HEK293 (cell line): ENCODE measurements around the gene PID1.

ENCODE experiments used
- CTCF ChIA-PET: fragments of 350-600 bp; formaldehyde crosslinking; extraction: SDS; loops from one replicate; lab custom pipeline; 2021; ENCODE audit warnings: antibody characterized with exemption; lab: Yijun Ruan, JAX
- POLR2A ChIA-PET: fragments of 300-600 bp; formaldehyde crosslinking; extraction: SDS; loops from one replicate; lab custom pipeline; 2020; ENCODE audit warnings: antibody characterized with exemption, inconsistent platforms; lab: Yijun Ruan, JAX
- H3K27ac ChIP-seq: fragments of 200-500 bp; sonication (Bioruptor generic); 2 replicates; pipeline ENCODE4 v1.5.1; 2014; ENCODE audit warnings: low read depth, low read length, control low read depth, inconsistent platforms; ENCODE audit errors: extremely low read depth
- H3K36me3 ChIP-seq, 2 experiments: fragments of 200-500 bp in 1 of 2; sonication (Bioruptor generic) in 1 of 2; 1 replicate in 1 of 2; 2 replicates in 1 of 2; pipeline ENCODE4 v1.5.1; 2014 to 2017; ENCODE audit warnings: inconsistent platforms in 2 of 2, low read length in 2 of 2; ENCODE audit not compliant: control insufficient read depth in 2 of 2, insufficient read depth in 1 of 2
- H3K4me1 ChIP-seq: fragments of 200-500 bp; sonication (Bioruptor generic); 2 replicates; pipeline ENCODE4 v1.5.1; 2014; ENCODE audit warnings: mild to moderate bottlenecking, low read length, inconsistent platforms; ENCODE audit not compliant: control insufficient read depth, insufficient read depth
- H3K4me3 ChIP-seq: 2 replicates; pipeline ENCODE4 v1.5.1; 2011; ENCODE audit warnings: low read depth, mild to moderate bottlenecking, control low read depth, low read length, moderate library complexity
- H3K9me3 ChIP-seq: fragments of 200-500 bp; sonication (Bioruptor generic); 2 replicates; pipeline ENCODE4 v1.5.1; 2014; ENCODE audit warnings: low read depth, low read length, inconsistent platforms; ENCODE audit not compliant: control insufficient read depth, insufficient read depth
- GLIS2 ChIP-seq: fragments of 450-650 bp; formaldehyde crosslinking; IDR thresholded peaks from 2 replicates; pipeline ENCODE4 v1.5.1; 2016; ENCODE audit warnings: missing biosample characterization, missing genetic modification characterization
- SP3 ChIP-seq: fragments of 450-650 bp; formaldehyde crosslinking; IDR thresholded peaks from 2 replicates; pipeline ENCODE4 v1.5.1; 2016; ENCODE audit warnings: missing biosample characterization, missing genetic modification characterization
- ZBTB21 ChIP-seq: fragments of 450-650 bp; formaldehyde crosslinking; IDR thresholded peaks from 2 replicates; pipeline ENCODE4 v1.5.1; 2017; ENCODE audit warnings: missing biosample characterization, missing genetic modification characterization
- ZBTB7A ChIP-seq: fragments of 450-650 bp; formaldehyde crosslinking; IDR thresholded peaks from 2 replicates; pipeline ENCODE4 v1.5.1; 2016; ENCODE audit warnings: low read depth, missing biosample characterization, missing genetic modification characterization
- ZBTB8A ChIP-seq: fragments of 450-650 bp; formaldehyde crosslinking; IDR thresholded peaks from 2 replicates; pipeline ENCODE4 v1.5.1; 2016; ENCODE audit warnings: missing biosample characterization, missing genetic modification characterization
- ZIC2 ChIP-seq: fragments of 450-650 bp; formaldehyde crosslinking; IDR thresholded peaks from 2 replicates; pipeline ENCODE4 v1.5.1; 2016; ENCODE audit warnings: missing biosample characterization, missing genetic modification characterization
- ZNF623 ChIP-seq: fragments of 450-650 bp; formaldehyde crosslinking; IDR thresholded peaks from 2 replicates; pipeline ENCODE4 v1.5.1; 2016; ENCODE audit warnings: missing biosample characterization, missing genetic modification characterization
- ZNF777 ChIP-seq: fragments of 450-650 bp; formaldehyde crosslinking; IDR thresholded peaks from 2 replicates; pipeline ENCODE4 v1.5.1; 2017; ENCODE audit warnings: missing biosample characterization, missing genetic modification characterization, borderline replicate concordance
- TF ChIP-seq, protein P1 (sequence below): fragments of 450-650 bp; formaldehyde crosslinking; IDR thresholded peaks from 2 replicates; pipeline ENCODE4 v1.5.1; 2016; ENCODE audit warnings: missing biosample characterization, missing genetic modification characterization
- TF ChIP-seq, protein P2 (sequence below): fragments of 450-650 bp; formaldehyde crosslinking; IDR thresholded peaks from 2 replicates; pipeline ENCODE4 v1.5.1; 2016; ENCODE audit warnings: missing biosample characterization, missing genetic modification characterization
- TF ChIP-seq, protein P3 (sequence below): fragments of 450-650 bp; formaldehyde crosslinking; IDR thresholded peaks from 2 replicates; pipeline ENCODE4 v1.5.1; 2017; ENCODE audit warnings: missing biosample characterization, missing genetic modification characterization
- TF ChIP-seq, protein P4 (sequence below): fragments of 450-650 bp; formaldehyde crosslinking; IDR thresholded peaks from 2 replicates; pipeline ENCODE4 v1.5.1; 2016; ENCODE audit warnings: missing biosample characterization, missing genetic modification characterization
- TF ChIP-seq, protein P5 (sequence below): fragments of 450-650 bp; formaldehyde crosslinking; IDR thresholded peaks from 2 replicates; pipeline ENCODE4 v1.5.1; 2016; ENCODE audit warnings: missing biosample characterization, missing genetic modification characterization
- TF ChIP-seq, protein P6 (sequence below): fragments of 450-650 bp; formaldehyde crosslinking; IDR thresholded peaks from 2 replicates; pipeline ENCODE4 v1.5.1; 2016; ENCODE audit warnings: missing biosample characterization, missing genetic modification characterization, low read depth

PID1 gene

DNA sequence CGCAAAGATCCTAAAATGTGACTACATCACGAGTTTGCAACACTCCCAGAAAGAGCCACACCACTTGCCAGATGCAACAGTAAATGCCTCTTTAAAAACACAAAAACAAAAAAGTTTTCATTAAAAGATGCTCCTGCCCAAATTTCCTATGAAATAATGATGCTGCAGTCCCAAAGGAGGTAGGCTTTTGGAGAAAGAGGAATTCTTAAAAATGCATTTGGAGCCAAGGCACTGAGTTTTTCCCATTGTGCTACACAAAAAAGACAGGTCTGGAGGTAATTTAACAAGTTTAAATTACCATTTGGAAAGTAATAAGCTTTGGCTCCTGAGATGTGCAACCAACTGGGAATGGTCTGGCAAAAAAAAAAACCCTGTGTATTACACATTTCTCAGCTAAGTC, 145.0 kb downstream of the PID1 start:
- Histone ChIP-seq H3K4me1 (no peaks in the 10 kb centered on the region), H3K4me3 (no peak overlapping the region), H3K27ac (no peak overlapping the region), H3K36me3 (no peaks in the 10 kb centered on the region), H3K9me3 (no peaks in the 10 kb centered on the region)
- ChIA-PET CTCF (interaction anchor here (0.5 kb wide), 1 partner anchor 8 kb away, joined by 3 read pairs; no protein-coding TSS in a partner anchor), POLR2A (no interaction called here)
- TF ChIP-seq GLIS2 (tag by site-specific recombination) (no peak), ZBTB7A (tag by site-specific recombination) (no peak)
- TF ChIP-seq, protein P1, sequence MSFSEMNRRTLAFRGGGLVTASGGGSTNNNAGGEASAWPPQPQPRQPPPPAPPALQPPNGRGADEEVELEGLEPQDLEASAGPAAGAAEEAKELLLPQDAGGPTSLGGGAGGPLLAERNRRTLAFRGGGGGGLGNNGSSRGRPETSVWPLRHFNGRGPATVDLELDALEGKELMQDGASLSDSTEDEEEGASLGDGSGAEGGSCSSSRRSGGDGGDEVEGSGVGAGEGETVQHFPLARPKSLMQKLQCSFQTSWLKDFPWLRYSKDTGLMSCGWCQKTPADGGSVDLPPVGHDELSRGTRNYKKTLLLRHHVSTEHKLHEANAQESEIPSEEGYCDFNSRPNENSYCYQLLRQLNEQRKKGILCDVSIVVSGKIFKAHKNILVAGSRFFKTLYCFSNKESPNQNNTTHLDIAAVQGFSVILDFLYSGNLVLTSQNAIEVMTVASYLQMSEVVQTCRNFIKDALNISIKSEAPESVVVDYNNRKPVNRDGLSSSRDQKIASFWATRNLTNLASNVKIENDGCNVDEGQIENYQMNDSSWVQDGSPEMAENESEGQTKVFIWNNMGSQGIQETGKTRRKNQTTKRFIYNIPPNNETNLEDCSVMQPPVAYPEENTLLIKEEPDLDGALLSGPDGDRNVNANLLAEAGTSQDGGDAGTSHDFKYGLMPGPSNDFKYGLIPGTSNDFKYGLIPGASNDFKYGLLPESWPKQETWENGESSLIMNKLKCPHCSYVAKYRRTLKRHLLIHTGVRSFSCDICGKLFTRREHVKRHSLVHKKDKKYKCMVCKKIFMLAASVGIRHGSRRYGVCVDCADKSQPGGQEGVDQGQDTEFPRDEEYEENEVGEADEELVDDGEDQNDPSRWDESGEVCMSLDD, result no peak
- TF ChIP-seq, protein P2, sequence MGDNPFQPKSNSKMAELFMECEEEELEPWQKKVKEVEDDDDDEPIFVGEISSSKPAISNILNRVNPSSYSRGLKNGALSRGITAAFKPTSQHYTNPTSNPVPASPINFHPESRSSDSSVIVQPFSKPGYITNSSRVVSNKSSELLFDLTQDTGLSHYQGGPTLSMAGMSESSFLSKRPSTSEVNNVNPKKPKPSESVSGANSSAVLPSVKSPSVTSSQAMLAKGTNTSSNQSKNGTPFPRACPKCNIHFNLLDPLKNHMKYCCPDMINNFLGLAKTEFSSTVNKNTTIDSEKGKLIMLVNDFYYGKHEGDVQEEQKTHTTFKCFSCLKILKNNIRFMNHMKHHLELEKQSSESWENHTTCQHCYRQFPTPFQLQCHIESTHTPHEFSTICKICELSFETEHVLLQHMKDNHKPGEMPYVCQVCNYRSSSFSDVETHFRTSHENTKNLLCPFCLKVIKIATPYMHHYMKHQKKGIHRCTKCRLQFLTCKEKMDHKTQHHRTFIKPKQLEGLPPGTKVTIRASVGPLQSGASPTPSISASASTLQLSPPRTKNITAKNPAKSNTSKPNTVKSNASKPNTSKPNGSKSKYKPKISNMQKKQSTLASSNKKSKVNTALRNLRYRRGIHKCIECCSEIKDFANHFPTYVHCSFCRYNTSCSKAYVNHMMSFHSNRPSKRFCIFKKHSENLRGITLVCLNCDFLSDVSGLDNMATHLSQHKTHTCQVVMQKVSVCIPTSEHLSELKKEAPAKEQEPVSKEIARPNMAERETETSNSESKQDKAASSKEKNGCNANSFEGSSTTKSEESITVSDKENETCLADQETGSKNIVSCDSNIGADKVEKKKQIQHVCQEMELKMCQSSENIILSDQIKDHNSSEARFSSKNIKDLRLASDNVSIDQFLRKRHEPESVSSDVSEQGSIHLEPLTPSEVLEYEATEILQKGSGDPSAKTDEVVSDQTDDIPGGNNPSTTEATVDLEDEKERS (tag by site-specific recombination), result no peak

DNA sequence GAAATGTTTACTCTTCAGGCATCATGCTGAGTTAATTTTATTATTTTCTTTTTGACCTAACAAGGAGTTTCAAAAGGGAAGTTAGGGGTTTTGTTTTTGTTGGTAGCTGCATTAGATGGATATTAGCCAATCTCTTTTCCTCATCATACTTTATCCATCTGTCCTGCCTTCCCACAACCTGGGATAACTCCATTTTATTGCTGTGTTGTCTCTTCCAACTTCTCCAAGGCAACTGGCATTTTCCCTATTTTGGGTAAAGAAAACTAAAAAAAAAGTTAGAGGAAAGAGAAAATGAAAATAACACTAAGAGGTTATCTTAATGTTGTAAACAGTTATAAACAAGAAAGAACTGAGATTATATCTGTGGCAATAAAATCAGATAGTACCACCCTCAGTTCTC, 147.0 kb downstream of the PID1 start:
- H3K36me3 ChIP-seq, result no peaks in the 10 kb centered on the region
- no peaks in the 10 kb centered on the region for H3K4me1 ChIP-seq
- POLR2A ChIA-PET, result no interaction called here
- no peak overlapping the region for H3K27ac ChIP-seq
- no peaks in the 10 kb centered on the region for H3K9me3 ChIP-seq
- CTCF ChIA-PET, result interaction anchor here (0.7 kb wide), 1 partner anchor 573 kb away, joined by 4 read pairs; no protein-coding TSS in a partner anchor
- no peak overlapping the region for H3K4me3 ChIP-seq
- TF ChIP-seq ZNF777, result no peak

DNA sequence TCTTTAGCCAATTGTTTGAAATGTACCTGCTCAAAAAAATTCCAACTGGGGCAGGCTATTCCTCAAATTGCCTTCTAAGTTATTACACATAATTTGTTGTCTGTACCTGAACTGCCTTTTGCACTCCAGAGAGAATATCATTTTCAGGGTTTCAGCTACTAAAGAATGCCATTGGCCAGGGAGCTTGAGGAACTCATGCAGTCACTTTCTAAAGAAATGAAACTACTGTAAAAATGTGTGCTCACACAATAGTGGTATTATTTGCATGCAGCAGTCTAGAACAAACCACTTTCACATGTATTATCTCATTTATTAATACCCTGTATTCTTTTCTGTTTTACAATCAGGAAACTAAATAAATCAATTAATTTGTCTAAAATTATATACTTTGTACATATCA, 152.2 kb downstream of the PID1 start:
- TF ChIP-seq, protein P3, sequence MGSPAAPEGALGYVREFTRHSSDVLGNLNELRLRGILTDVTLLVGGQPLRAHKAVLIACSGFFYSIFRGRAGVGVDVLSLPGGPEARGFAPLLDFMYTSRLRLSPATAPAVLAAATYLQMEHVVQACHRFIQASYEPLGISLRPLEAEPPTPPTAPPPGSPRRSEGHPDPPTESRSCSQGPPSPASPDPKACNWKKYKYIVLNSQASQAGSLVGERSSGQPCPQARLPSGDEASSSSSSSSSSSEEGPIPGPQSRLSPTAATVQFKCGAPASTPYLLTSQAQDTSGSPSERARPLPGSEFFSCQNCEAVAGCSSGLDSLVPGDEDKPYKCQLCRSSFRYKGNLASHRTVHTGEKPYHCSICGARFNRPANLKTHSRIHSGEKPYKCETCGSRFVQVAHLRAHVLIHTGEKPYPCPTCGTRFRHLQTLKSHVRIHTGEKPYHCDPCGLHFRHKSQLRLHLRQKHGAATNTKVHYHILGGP (tag by site-specific recombination), result no peak
- TF ChIP-seq, protein P4, sequence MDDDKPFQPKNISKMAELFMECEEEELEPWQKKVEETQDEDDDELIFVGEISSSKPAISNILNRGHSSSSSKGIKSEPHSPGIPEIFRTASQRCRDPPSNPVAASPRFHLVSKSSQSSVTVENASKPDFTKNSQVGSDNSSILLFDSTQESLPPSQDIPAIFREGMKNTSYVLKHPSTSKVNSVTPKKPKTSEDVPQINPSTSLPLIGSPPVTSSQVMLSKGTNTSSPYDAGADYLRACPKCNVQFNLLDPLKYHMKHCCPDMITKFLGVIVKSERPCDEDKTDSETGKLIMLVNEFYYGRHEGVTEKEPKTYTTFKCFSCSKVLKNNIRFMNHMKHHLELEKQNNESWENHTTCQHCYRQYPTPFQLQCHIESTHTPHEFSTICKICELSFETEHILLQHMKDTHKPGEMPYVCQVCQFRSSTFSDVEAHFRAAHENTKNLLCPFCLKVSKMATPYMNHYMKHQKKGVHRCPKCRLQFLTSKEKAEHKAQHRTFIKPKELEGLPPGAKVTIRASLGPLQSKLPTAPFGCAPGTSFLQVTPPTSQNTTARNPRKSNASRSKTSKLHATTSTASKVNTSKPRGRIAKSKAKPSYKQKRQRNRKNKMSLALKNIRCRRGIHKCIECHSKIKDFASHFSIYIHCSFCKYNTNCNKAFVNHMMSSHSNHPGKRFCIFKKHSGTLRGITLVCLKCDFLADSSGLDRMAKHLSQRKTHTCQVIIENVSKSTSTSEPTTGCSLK (tag by site-specific recombination), result no peak
- TF ChIP-seq, protein P5, sequence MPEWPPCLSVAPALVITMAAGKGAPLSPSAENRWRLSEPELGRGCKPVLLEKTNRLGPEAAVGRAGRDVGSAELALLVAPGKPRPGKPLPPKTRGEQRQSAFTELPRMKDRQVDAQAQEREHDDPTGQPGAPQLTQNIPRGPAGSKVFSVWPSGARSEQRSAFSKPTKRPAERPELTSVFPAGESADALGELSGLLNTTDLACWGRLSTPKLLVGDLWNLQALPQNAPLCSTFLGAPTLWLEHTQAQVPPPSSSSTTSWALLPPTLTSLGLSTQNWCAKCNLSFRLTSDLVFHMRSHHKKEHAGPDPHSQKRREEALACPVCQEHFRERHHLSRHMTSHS (tag by site-specific recombination), result no peak
- TF ChIP-seq ZBTB8A (tag by site-specific recombination) (no peak), ZIC2 (tag by site-specific recombination) (no peak), SP3 (no peak), ZNF623 (no peak), ZBTB21 (no peak)
- TF ChIP-seq, protein P6, sequence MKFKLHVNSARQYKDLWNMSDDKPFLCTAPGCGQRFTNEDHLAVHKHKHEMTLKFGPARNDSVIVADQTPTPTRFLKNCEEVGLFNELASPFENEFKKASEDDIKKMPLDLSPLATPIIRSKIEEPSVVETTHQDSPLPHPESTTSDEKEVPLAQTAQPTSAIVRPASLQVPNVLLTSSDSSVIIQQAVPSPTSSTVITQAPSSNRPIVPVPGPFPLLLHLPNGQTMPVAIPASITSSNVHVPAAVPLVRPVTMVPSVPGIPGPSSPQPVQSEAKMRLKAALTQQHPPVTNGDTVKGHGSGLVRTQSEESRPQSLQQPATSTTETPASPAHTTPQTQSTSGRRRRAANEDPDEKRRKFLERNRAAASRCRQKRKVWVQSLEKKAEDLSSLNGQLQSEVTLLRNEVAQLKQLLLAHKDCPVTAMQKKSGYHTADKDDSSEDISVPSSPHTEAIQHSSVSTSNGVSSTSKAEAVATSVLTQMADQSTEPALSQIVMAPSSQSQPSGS (tag by site-specific recombination), result no peak
- TF ChIP-seq, all 188 proteins: peak for 0

More for the DNA sequence above, 152.2 kb downstream of the PID1 start:
- no peak overlapping the region for H3K4me3 ChIP-seq
- H3K27ac ChIP-seq, result no peak overlapping the region
- H3K4me1 ChIP-seq, result no peaks in the 10 kb centered on the region
- ChIA-PET POLR2A (no interaction called here), CTCF (no interaction called here)
- no peaks in the 10 kb centered on the region for H3K9me3 ChIP-seq
- no peaks in the 10 kb centered on the region for H3K36me3 ChIP-seq
